Loucy (cell line): ENCODE results near the gene LIN52.

ENCODE experiments used
- H2AFZ ChIP-seq: fragments of 200-600 bp; sonication (generic); 2 replicates; pipeline ENCODE4 v1.6.0; 2016; ENCODE audit warnings: antibody characterized with exemption, mild to moderate bottlenecking, low read length, moderate library complexity
- H3F3A ChIP-seq: fragments of 200-600 bp; 2 replicates; pipeline ENCODE4 v1.6.0; 2016; ENCODE audit warnings: antibody characterized with exemption, low read depth, mild to moderate bottlenecking
- H3K27me3 ChIP-seq: fragments of 200-600 bp; sonication (generic); 2 replicates; pipeline ENCODE4 v1.6.1; 2014; ENCODE audit warnings: low read length, mild to moderate bottlenecking; ENCODE audit not compliant: insufficient read depth, poor library complexity, severe bottlenecking
- H3K36me3 ChIP-seq: fragments of 200-600 bp; sonication (generic); 2 replicates; pipeline ENCODE4 v1.6.1; 2016; ENCODE audit warnings: low read length; ENCODE audit not compliant: insufficient read depth
- H3K4me1 ChIP-seq: fragments of 200-600 bp; sonication (generic); 2 replicates; pipeline ENCODE4 v1.5.1; 2014; ENCODE audit warnings: low read length, mild to moderate bottlenecking; ENCODE audit not compliant: insufficient read depth, poor library complexity, severe bottlenecking
- H3K4me2 ChIP-seq: fragments of 200-600 bp; sonication (generic); 2 replicates; pipeline ENCODE4 v1.6.0; 2014; ENCODE audit warnings: antibody characterized with exemption, low read length, low read depth, mild to moderate bottlenecking; ENCODE audit not compliant: poor library complexity, severe bottlenecking
- H3K4me3 ChIP-seq: fragments of 200-600 bp; sonication (generic); 2 replicates; pipeline ENCODE4 v1.5.1; 2014; ENCODE audit warnings: low read length, mild to moderate bottlenecking, mixed read lengths; ENCODE audit not compliant: poor library complexity, severe bottlenecking
- H3K79me2 ChIP-seq: fragments of 200-600 bp; sonication (generic); 2 replicates; pipeline ENCODE4 v1.6.1; 2014; ENCODE audit warnings: low read length; ENCODE audit not compliant: insufficient read depth
- H3K9ac ChIP-seq: fragments of 200-600 bp; sonication (generic); 2 replicates; pipeline ENCODE4 v1.6.0; 2014; ENCODE audit warnings: mild to moderate bottlenecking, low read depth, low read length, moderate library complexity; ENCODE audit not compliant: poor library complexity, severe bottlenecking
- H3K9me2 ChIP-seq: fragments of 200-600 bp; sonication (generic); replicated peaks from 2 replicates; pipeline ENCODE4 v1.6.1; 2016; ENCODE audit warnings: low read depth, low read length, mixed read lengths
- H3K9me3 ChIP-seq: fragments of 200-600 bp; sonication (generic); 2 replicates; pipeline ENCODE4 v1.6.1; 2014; ENCODE audit warnings: mild to moderate bottlenecking, antibody characterized with exemption, low read length, low read depth; ENCODE audit not compliant: insufficient read depth
- H4K20me1 ChIP-seq: fragments of 200-600 bp; sonication (generic); 2 replicates; pipeline ENCODE4 v1.6.0; 2014; ENCODE audit warnings: antibody characterized with exemption, low read length, mild to moderate bottlenecking; ENCODE audit not compliant: insufficient read depth, poor library complexity, severe bottlenecking
- CTCF ChIP-seq: fragments of 200-600 bp; sonication (generic); conservative IDR thresholded peaks from 2 replicates; pipeline ENCODE4 v1.5.1; 2014; ENCODE audit warnings: mild to moderate bottlenecking, antibody characterized with exemption, low read length
- EZH2phosphoT487 ChIP-seq: fragments of 200-600 bp; IDR thresholded peaks from 2 replicates; pipeline ENCODE4 v1.6.1; 2018; ENCODE audit warnings: antibody characterized with exemption, mild to moderate bottlenecking, moderate library complexity, borderline replicate concordance

The LIN52 gene

GRCh38 chr14:74148705-74149104 lies 63.9 kb downstream of the LIN52 start:
- H2AFZ ChIP-seq = no peak overlapping the region
- no peaks in the 10 kb centered on the region for H3K36me3 ChIP-seq
- no peaks in the 10 kb centered on the region for H3K4me1 ChIP-seq
- no peaks in the 10 kb centered on the region for H3K9me2 ChIP-seq
- no peaks in the 10 kb centered on the region for H3K79me2 ChIP-seq
- H4K20me1 ChIP-seq = no peaks in the 10 kb centered on the region
- TF ChIP-seq EZH2phosphoT487 (no peak), CTCF (no peak)
- H3K4me3 ChIP-seq = no peak overlapping the region
- H3K9me3 ChIP-seq = no peaks in the 10 kb centered on the region
- H3K27me3 ChIP-seq = no peaks in the 10 kb centered on the region
- no peak overlapping the region for H3K4me2 ChIP-seq
- H3K9ac ChIP-seq = no peak overlapping the region
- no peaks in the 10 kb centered on the region for H3F3A ChIP-seq

GRCh38 chr14:74155287-74155686 lies 70.5 kb downstream of the LIN52 start:
- Histone ChIP-seq H3K4me1 (no peaks in the 10 kb centered on the region), H3K4me3 (no peak overlapping the region), H2AFZ (no peak overlapping the region), H3K9me3 (no peaks in the 10 kb centered on the region), H4K20me1 (no peaks in the 10 kb centered on the region), H3K27me3 (no peaks in the 10 kb centered on the region), H3K36me3 (no peaks in the 10 kb centered on the region), H3F3A (no peaks in the 10 kb centered on the region), H3K9me2 (no peaks in the 10 kb centered on the region), H3K9ac (no peak overlapping the region), H3K4me2 (no peak overlapping the region), H3K79me2 (no peaks in the 10 kb centered on the region)
- no peak for TF ChIP-seq EZH2phosphoT487
- TF ChIP-seq CTCF = no peak

- no peaks in the 10 kb centered on the region for H4K20me1 ChIP-seq
- H3K4me2 ChIP-seq = no peak overlapping the region
- no peaks in the 10 kb centered on the region for H3K79me2 ChIP-seq
- no peak overlapping the region for H3K9ac ChIP-seq
- H3K4me1 ChIP-seq = no peaks in the 10 kb centered on the region
- H3K36me3 ChIP-seq = no peaks in the 10 kb centered on the region
- no peaks in the 10 kb centered on the region for H3F3A ChIP-seq
- H2AFZ ChIP-seq = no peak overlapping the region
- no peaks in the 10 kb centered on the region for H3K9me2 ChIP-seq
- no peaks in the 10 kb centered on the region for H3K27me3 ChIP-seq
- TF ChIP-seq EZH2phosphoT487 = no peak
- TF ChIP-seq CTCF = no peak
- H3K9me3 ChIP-seq = no peaks in the 10 kb centered on the region
- no peak overlapping the region for H3K4me3 ChIP-seq
Observed at GRCh38 chr14:74155749-74156148, 71.0 kb downstream of the LIN52 start.
